Neural cell (in vitro differentiated cells): Measurements from ENCODE around the gene NUBP2. TPM values are rescaled to one million over a fixed set of nuclear protein-coding genes. Genes with fewer than 3 reads are reported as not detected.

Experiments used
- H2AFZ ChIP-seq: fragments of 200-600, 300-800 bp; sonication (generic), shearing (Covaris generic); 2 replicates; pipeline ENCODE4 v1.6.0; 2014; ENCODE audit warnings: low read depth, mild to moderate bottlenecking, antibody characterized with exemption, low read length, moderate library complexity
- H3F3A ChIP-seq: fragments of 200-600 bp; shearing (Covaris generic); 2 replicates; pipeline ENCODE4 v1.6.1; 2016; ENCODE audit warnings: mild to moderate bottlenecking, moderate library complexity, mixed read lengths, antibody characterized with exemption, low read length; ENCODE audit not compliant: insufficient read depth, poor library complexity, severe bottlenecking
- H3K27ac ChIP-seq: fragments of 200-600, 300-800 bp; sonication (generic), shearing (Covaris generic); 2 replicates; pipeline ENCODE4 v1.5.1; 2014; ENCODE audit warnings: mild to moderate bottlenecking, low read length, moderate library complexity
- H3K27me3 ChIP-seq: fragments of 300-800, 200-600 bp; sonication (generic), shearing (Covaris generic); 2 replicates; pipeline ENCODE4 v1.6.0; 2014; ENCODE audit warnings: mild to moderate bottlenecking, low read depth, low read length, moderate library complexity; ENCODE audit not compliant: insufficient read depth
- H3K36me3 ChIP-seq: fragments of 300-800, 200-600 bp; sonication (generic), shearing (Covaris generic); 2 replicates; pipeline ENCODE4 v1.5.1; 2014; ENCODE audit warnings: mild to moderate bottlenecking, antibody characterized with exemption, low read length, moderate library complexity; ENCODE audit not compliant: insufficient read depth
- H3K4me2 ChIP-seq: fragments of 300-800, 200-600 bp; sonication (generic), shearing (Covaris generic); 2 replicates; pipeline ENCODE4 v1.6.0; 2014; ENCODE audit warnings: mild to moderate bottlenecking, low read length
- H3K4me3 ChIP-seq: fragments of 300-800, 200-600 bp; sonication (generic), shearing (Covaris generic); 2 replicates; pipeline ENCODE4 v1.5.1; 2014; ENCODE audit warnings: mild to moderate bottlenecking, low read length, moderate library complexity
- H3K79me2 ChIP-seq: fragments of 200-600 bp; shearing (Covaris generic); replicated peaks from 2 replicates; pipeline ENCODE4 v1.6.0; 2014; ENCODE audit warnings: mild to moderate bottlenecking, low read length, moderate library complexity; ENCODE audit not compliant: insufficient read depth
- H3K9ac ChIP-seq: fragments of 300-800, 200-600 bp; sonication (generic), shearing (Covaris generic); 2 replicates; pipeline ENCODE4 v1.6.1; 2016; ENCODE audit warnings: mild to moderate bottlenecking, low read length, mixed read lengths
- H3K9me2 ChIP-seq: fragments of 200-600 bp; shearing (Covaris generic); 2 replicates; pipeline ENCODE4 v1.6.1; 2016; ENCODE audit warnings: mild to moderate bottlenecking, low read length, mixed read lengths; ENCODE audit not compliant: insufficient read depth
- H3K9me3 ChIP-seq: fragments of 200-600, 300-800 bp; sonication (generic), shearing (Covaris generic); 2 replicates; pipeline ENCODE4 v1.6.1; 2016; ENCODE audit warnings: mild to moderate bottlenecking, mixed run types, low read length, moderate library complexity, mixed read lengths
- H4K20me1 ChIP-seq: fragments of 200-600 bp; shearing (Covaris generic); 2 replicates; pipeline ENCODE4 v1.6.1; 2016; ENCODE audit warnings: mild to moderate bottlenecking, mixed run types; ENCODE audit not compliant: insufficient read depth
- CTCF ChIP-seq: fragments of 450-650 bp; IDR thresholded peaks from 2 replicates; pipeline ENCODE4 v1.5.1; 2014; ENCODE audit warnings: antibody characterized with exemption, mild to moderate bottlenecking, moderate library complexity; ENCODE audit not compliant: poor library complexity, severe bottlenecking
- EP300 ChIP-seq: fragments of 450-650 bp; conservative IDR thresholded peaks from 2 replicates; pipeline ENCODE4 v1.6.1; 2014; ENCODE audit warnings: antibody characterized with exemption, mild to moderate bottlenecking, moderate library complexity; ENCODE audit not compliant: poor library complexity, severe bottlenecking
- EZH2 ChIP-seq: fragments of 200-600, 300-800 bp; shearing (Covaris generic), sonication (generic); IDR thresholded peaks from 2 replicates; pipeline ENCODE4 v1.6.1; 2014; ENCODE audit warnings: antibody characterized with exemption, low read length, borderline replicate concordance, mild to moderate bottlenecking; ENCODE audit not compliant: insufficient read depth, poor library complexity, severe bottlenecking
- MXI1 ChIP-seq: fragments of 450-650 bp; conservative IDR thresholded peaks from 2 replicates; pipeline ENCODE4 v1.6.1; 2014; ENCODE audit warnings: antibody characterized with exemption, mild to moderate bottlenecking; ENCODE audit not compliant: poor library complexity, severe bottlenecking
- POLR2AphosphoS5 ChIP-seq: IDR thresholded peaks from 2 replicates; pipeline ENCODE4 v1.6.1; 2012
- RAD21 ChIP-seq: fragments of 450-650 bp; conservative IDR thresholded peaks from 2 replicates; pipeline ENCODE4 v1.6.1; 2014; ENCODE audit warnings: antibody characterized with exemption, mild to moderate bottlenecking, moderate library complexity
- SMC3 ChIP-seq: fragments of 450-650 bp; conservative IDR thresholded peaks from 2 replicates; pipeline ENCODE4 v1.6.1; 2014; ENCODE audit warnings: antibody characterized with exemption, mild to moderate bottlenecking, moderate library complexity; ENCODE audit not compliant: poor library complexity
- TAF1 ChIP-seq: IDR thresholded peaks from 2 replicates; pipeline ENCODE4 v1.6.1; 2012; ENCODE audit warnings: low read depth
- polyA plus RNA-seq: library from polyadenylated mRNA; depleted of rRNA; stranded (reverse); fragments of >200 nt; gene quantifications from 2 replicates; pipeline ENCODE4 v1.2.3, GENCODE V29; 2014
- TF ChIP-seq, protein P1 (sequence below): IDR thresholded peaks from 2 replicates; pipeline ENCODE4 v1.6.1; 2012; ENCODE audit warnings: borderline replicate concordance

NUBP2 gene
- polyA plus RNA-seq, 1 donor from 2014 or later = 213 TPM

GRCh38 chr16:1817276-1817589 lies 34.5 kb downstream of the NUBP2 start:
- no peak for TF ChIP-seq POLR2AphosphoS5
- TF ChIP-seq MXI1 = no peak
- TF ChIP-seq, protein P1, sequence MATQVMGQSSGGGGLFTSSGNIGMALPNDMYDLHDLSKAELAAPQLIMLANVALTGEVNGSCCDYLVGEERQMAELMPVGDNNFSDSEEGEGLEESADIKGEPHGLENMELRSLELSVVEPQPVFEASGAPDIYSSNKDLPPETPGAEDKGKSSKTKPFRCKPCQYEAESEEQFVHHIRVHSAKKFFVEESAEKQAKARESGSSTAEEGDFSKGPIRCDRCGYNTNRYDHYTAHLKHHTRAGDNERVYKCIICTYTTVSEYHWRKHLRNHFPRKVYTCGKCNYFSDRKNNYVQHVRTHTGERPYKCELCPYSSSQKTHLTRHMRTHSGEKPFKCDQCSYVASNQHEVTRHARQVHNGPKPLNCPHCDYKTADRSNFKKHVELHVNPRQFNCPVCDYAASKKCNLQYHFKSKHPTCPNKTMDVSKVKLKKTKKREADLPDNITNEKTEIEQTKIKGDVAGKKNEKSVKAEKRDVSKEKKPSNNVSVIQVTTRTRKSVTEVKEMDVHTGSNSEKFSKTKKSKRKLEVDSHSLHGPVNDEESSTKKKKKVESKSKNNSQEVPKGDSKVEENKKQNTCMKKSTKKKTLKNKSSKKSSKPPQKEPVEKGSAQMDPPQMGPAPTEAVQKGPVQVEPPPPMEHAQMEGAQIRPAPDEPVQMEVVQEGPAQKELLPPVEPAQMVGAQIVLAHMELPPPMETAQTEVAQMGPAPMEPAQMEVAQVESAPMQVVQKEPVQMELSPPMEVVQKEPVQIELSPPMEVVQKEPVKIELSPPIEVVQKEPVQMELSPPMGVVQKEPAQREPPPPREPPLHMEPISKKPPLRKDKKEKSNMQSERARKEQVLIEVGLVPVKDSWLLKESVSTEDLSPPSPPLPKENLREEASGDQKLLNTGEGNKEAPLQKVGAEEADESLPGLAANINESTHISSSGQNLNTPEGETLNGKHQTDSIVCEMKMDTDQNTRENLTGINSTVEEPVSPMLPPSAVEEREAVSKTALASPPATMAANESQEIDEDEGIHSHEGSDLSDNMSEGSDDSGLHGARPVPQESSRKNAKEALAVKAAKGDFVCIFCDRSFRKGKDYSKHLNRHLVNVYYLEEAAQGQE = no peak
- TF ChIP-seq RAD21 = no peak
- TF ChIP-seq SMC3 = no peak
- TF ChIP-seq CTCF = no peak
- no peak for TF ChIP-seq EP300
- TF ChIP-seq TAF1 = no peak
- TF ChIP-seq EZH2 = no peak
- H3K9me3 ChIP-seq = no peaks in the 10 kb centered on the region
- no peaks in the 10 kb centered on the region for H3K79me2 ChIP-seq
- no peak overlapping the region for H3K4me3 ChIP-seq
- H3K9ac ChIP-seq = no peak overlapping the region
- no peaks in the 10 kb centered on the region for H3K36me3 ChIP-seq
- H3K9me2 ChIP-seq = no peaks in the 10 kb centered on the region
- no peaks in the 10 kb centered on the region for H3F3A ChIP-seq
- H3K27ac ChIP-seq = no peak overlapping the region
- no peaks in the 10 kb centered on the region for H3K27me3 ChIP-seq
- H3K4me2 ChIP-seq = no peak overlapping the region
- no peak overlapping the region for H2AFZ ChIP-seq
- no peaks in the 10 kb centered on the region for H4K20me1 ChIP-seq

DNA sequence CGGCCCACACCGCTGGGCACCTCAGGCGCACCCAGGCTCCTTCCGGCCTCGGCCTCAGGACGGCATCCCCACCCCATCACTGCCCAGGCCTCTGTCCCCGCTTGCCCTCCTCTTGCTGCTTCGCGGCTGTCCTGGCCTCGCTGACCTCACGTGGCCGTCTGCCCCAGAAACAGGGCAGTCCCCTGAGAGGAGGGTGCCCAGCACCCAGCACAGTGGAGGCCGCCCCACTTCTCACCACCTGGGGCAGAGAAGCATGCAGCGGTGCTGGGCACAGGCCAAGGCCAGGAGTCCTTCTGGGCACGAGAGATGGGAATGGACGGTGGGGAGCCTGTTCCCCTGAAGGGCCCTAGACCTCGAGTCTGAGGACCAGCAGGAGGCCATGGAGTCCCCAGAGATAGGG lies 35.0 kb downstream of the NUBP2 start:
- no peaks in the 10 kb centered on the region for H3K36me3 ChIP-seq
- H3K9me2 ChIP-seq = no peaks in the 10 kb centered on the region
- H3F3A ChIP-seq = no peaks in the 10 kb centered on the region
- no peak overlapping the region for H3K4me2 ChIP-seq
- no peaks in the 10 kb centered on the region for H3K27me3 ChIP-seq
- H4K20me1 ChIP-seq = no peaks in the 10 kb centered on the region
- no peaks in the 10 kb centered on the region for H3K9me3 ChIP-seq
- H3K79me2 ChIP-seq = no peaks in the 10 kb centered on the region
- H3K9ac ChIP-seq = no peak overlapping the region
- TF ChIP-seq TAF1 = no peak
- TF ChIP-seq SMC3 = no peak
- no peak for TF ChIP-seq POLR2AphosphoS5
- TF ChIP-seq EZH2 = no peak
- TF ChIP-seq RAD21 = no peak
- no peak for TF ChIP-seq CTCF
- TF ChIP-seq, protein P1 = no peak
- H3K4me3 ChIP-seq = no peak overlapping the region
- H2AFZ ChIP-seq = no peak overlapping the region
- H3K27ac ChIP-seq = no peak overlapping the region
